Measurements from ENCODE around the gene VGLL2. TPM values are rescaled to one million over a fixed set of nuclear protein-coding genes. Genes with fewer than 3 reads are reported as not detected.

The VGLL2 gene
- total RNA-seq, 1 experiment from 2014 or later, result not detected

DNA sequence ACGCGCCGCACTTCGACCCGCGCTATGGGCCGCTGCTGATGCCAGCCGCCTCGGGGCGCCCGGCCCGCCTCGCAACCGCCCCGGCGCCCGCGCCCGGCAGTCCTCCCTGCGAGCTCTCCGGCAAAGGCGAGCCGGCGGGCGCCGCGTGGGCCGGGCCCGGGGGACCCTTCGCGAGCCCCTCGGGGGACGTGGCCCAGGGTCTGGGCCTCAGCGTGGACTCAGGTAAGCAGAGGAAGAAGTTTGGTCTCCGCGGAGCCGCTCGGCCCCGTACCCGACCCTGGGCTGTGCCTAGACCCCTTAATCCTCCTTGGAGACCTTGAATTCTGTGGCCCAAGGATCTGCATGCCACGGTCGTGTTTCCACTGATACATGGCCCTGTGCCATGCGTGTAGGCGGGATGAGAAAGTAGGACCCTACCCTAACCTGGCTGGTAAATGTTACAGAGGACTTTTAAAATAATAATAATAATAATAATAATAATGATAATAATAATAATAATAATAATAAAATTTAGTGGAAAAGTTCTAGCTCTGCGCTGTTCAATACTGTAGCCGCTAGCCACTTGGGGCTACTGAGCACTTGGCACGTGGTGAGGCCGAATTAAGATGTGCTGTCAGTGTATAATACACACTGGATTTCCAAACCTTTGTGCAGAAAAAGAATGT, 5.6 kb downstream of the VGLL2 start:
- no peak for DNase-seq (ENCODE audit: low read depth, low spot score)
- BruUV-seq (replicated peaks), result no TSS peak
- POLR2A ChIA-PET, result no interaction called here
- no peak overlapping the region for H3K4me3 ChIP-seq (ENCODE audit: low read depth in 2 of 2, low read length in 2 of 2)
- TF ChIP-seq, protein P1, sequence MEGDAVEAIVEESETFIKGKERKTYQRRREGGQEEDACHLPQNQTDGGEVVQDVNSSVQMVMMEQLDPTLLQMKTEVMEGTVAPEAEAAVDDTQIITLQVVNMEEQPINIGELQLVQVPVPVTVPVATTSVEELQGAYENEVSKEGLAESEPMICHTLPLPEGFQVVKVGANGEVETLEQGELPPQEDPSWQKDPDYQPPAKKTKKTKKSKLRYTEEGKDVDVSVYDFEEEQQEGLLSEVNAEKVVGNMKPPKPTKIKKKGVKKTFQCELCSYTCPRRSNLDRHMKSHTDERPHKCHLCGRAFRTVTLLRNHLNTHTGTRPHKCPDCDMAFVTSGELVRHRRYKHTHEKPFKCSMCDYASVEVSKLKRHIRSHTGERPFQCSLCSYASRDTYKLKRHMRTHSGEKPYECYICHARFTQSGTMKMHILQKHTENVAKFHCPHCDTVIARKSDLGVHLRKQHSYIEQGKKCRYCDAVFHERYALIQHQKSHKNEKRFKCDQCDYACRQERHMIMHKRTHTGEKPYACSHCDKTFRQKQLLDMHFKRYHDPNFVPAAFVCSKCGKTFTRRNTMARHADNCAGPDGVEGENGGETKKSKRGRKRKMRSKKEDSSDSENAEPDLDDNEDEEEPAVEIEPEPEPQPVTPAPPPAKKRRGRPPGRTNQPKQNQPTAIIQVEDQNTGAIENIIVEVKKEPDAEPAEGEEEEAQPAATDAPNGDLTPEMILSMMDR (IDR thresholded peaks at IDR 0.05), result no peak
- TF ChIP-seq SIN3A (IDR thresholded peaks at IDR 0.05; ENCODE audit: borderline replicate concordance, insufficient read depth, low read depth, low read length), result no peak
- no peak for TF ChIP-seq POLR2AphosphoS5 (IDR thresholded peaks at IDR 0.05; ENCODE audit: low read depth, low read length)
- TF ChIP-seq TCF7L2 (IDR thresholded peaks at IDR 0.05; ENCODE audit: low read depth, low read length), result no peak
- TF ChIP-seq, protein P2, sequence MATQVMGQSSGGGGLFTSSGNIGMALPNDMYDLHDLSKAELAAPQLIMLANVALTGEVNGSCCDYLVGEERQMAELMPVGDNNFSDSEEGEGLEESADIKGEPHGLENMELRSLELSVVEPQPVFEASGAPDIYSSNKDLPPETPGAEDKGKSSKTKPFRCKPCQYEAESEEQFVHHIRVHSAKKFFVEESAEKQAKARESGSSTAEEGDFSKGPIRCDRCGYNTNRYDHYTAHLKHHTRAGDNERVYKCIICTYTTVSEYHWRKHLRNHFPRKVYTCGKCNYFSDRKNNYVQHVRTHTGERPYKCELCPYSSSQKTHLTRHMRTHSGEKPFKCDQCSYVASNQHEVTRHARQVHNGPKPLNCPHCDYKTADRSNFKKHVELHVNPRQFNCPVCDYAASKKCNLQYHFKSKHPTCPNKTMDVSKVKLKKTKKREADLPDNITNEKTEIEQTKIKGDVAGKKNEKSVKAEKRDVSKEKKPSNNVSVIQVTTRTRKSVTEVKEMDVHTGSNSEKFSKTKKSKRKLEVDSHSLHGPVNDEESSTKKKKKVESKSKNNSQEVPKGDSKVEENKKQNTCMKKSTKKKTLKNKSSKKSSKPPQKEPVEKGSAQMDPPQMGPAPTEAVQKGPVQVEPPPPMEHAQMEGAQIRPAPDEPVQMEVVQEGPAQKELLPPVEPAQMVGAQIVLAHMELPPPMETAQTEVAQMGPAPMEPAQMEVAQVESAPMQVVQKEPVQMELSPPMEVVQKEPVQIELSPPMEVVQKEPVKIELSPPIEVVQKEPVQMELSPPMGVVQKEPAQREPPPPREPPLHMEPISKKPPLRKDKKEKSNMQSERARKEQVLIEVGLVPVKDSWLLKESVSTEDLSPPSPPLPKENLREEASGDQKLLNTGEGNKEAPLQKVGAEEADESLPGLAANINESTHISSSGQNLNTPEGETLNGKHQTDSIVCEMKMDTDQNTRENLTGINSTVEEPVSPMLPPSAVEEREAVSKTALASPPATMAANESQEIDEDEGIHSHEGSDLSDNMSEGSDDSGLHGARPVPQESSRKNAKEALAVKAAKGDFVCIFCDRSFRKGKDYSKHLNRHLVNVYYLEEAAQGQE (IDR thresholded peaks at IDR 0.05; ENCODE audit: insufficient read depth in 1 of 2, low read depth in 2 of 2, low read length in 1 of 2), result no peak
- H3K9me3 ChIP-seq (ENCODE audit: control insufficient read depth, insufficient read depth, low read depth, low read length), result no peaks in the 10 kb centered on the region
- intact Hi-C loops (cut with micrococcal nuclease; ENCODE audit: unreplicated experiment), result no loop called here
- no peaks in the 10 kb centered on the region for H3K36me3 ChIP-seq (ENCODE audit: control insufficient read depth, insufficient read depth, low read length)
- H3K27me3 ChIP-seq (ENCODE audit: control insufficient read depth, insufficient read depth, low read length), result peaks cover 68% of the 10 kb centered on the region
- no peak overlapping the region for H3K27ac ChIP-seq (ENCODE audit: low read length)
- in situ Hi-C loops (cut with HindIII; ENCODE audit: low pct_unique_long_range_greater_than_20kb, low sequenced_read_pairs), result no loop called here
- CTCF ChIA-PET, result no interaction called here
- peaks cover 4% of the 10 kb centered on the region for H3K4me1 ChIP-seq (ENCODE audit: control insufficient read depth, insufficient read depth, low read length)
- no peak for ATAC-seq

DNA sequence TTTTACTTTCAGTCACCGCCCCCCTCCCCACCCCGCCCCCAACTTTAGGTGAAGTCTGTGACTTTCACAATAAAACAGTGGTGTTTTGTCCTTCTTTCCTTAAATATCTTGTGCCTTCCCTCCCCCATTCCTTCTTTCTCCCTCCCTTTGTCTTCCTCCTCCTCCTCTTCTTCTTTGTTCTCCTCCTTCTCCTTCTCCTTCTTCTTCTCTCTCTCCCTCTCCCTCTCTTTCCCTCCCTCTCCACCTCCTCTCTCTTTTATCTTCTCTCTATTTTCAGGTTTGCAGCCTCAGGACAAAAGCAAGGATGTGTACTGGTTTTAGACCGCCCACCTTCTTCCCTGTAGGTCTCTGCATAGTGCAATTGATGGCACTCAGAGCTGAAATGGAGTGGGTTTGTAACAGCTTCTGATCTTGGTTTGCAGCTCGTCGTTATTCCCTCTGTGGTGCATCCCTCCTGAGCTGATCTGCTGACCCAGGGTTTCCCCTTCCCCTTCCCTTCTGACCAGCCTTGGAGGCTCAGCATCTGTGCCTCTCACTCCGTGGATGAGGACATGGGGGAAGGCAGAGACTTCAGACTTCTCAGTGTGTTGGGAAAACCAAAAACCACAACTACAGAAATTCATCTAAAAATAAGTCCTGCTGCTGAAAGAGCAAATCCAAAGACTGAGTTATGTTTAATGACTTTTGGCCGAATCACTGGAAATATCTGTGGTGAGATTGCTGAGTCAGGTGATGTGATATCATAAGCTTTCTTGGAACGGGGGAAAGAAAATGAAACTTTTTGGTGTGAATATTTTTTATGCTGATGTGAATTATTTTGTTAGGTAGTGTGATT, 6.9 kb downstream of the VGLL2 start:
- no peak for DNase-seq (ENCODE audit: low read depth, low spot score)
- TF ChIP-seq TCF7L2 (IDR thresholded peaks at IDR 0.05; ENCODE audit: low read depth, low read length), result no peak
- no peak for TF ChIP-seq POLR2AphosphoS5 (IDR thresholded peaks at IDR 0.05; ENCODE audit: low read depth, low read length)
- TF ChIP-seq, protein P1 (IDR thresholded peaks at IDR 0.05), result no peak
- ATAC-seq, result no peak
- POLR2A ChIA-PET, result no interaction called here
- Histone ChIP-seq H3K4me3 (ENCODE audit: low read depth in 2 of 2, low read length in 2 of 2) (no peak overlapping the region), H3K27ac (ENCODE audit: low read length) (no peak overlapping the region), H3K4me1 (ENCODE audit: control insufficient read depth, insufficient read depth, low read length) (no peaks in the 10 kb centered on the region), H3K27me3 (ENCODE audit: control insufficient read depth, insufficient read depth, low read length) (peaks cover 59% of the 10 kb centered on the region), H3K36me3 (ENCODE audit: control insufficient read depth, insufficient read depth, low read length) (no peaks in the 10 kb centered on the region), H3K9me3 (ENCODE audit: control insufficient read depth, insufficient read depth, low read depth, low read length) (no peaks in the 10 kb centered on the region)
- no TSS peak for BruUV-seq (replicated peaks)
- CTCF ChIA-PET, result no interaction called here
- in situ Hi-C loops (cut with HindIII; ENCODE audit: low pct_unique_long_range_greater_than_20kb, low sequenced_read_pairs) (no loop called here), intact Hi-C loops (cut with micrococcal nuclease; ENCODE audit: unreplicated experiment) (no loop called here)

Measured in Panc1 (cell line).